IMR-90 (cell line): Measurements from ENCODE around the gene OVCA2. TPM values are rescaled to one million over a fixed set of nuclear protein-coding genes. Genes with fewer than 3 reads are reported as not detected.
A peak's percentile ranks its signal among the peaks of the same experiment; 100 is the strongest.

Experiments
- ATAC-seq: fragments of 200-7000 bp; cut with Tn5 transposase; 2 replicates; pipeline ENCODE4 v1.9.1; 2020; ENCODE audit warnings: low read depth, mild to moderate bottlenecking, moderate library complexity
- BruUV-seq: library from RNA; stranded (reverse); fragments of 400-500 nt; replicated peaks from 2 replicates; lab custom pipeline; 2021; lab: Mats Ljungman, UMichigan
- CTCF ChIA-PET: fragments of 300-600 bp; formaldehyde crosslinking; extraction: SDS; loops from one replicate; lab custom pipeline; 2021; ENCODE audit warnings: antibody characterized with exemption; lab: Yijun Ruan, JAX
- POLR2A ChIA-PET: fragments of 300-600 bp; sonication (Branson Sonifier 250); formaldehyde crosslinking; loops from one replicate; lab custom pipeline; 2022; ENCODE audit warnings: antibody characterized with exemption; ENCODE audit not compliant: unreplicated experiment; lab: Charles Lee
- DNase-seq: peaks from one replicate; pipeline ENCODE4 v3.0.0; 2013
- H2AFZ ChIP-seq: replicated peaks from 2 replicates; pipeline ENCODE3; 2013; ENCODE audit warnings: low read length, mild to moderate bottlenecking; ENCODE audit not compliant: poor library complexity
- H2AK5ac ChIP-seq: 2 replicates; pipeline ENCODE4 v1.6.1; 2013; ENCODE audit warnings: low read depth, low read length, inconsistent platforms
- H2AK9ac ChIP-seq: replicated peaks from 2 replicates; pipeline ENCODE3; 2013; ENCODE audit warnings: mild to moderate bottlenecking, low read depth, low read length, moderate library complexity; ENCODE audit not compliant: poor library complexity
- H2BK120ac ChIP-seq: 2 replicates; pipeline ENCODE4 v1.6.1; 2013; ENCODE audit warnings: low read depth, low read length, inconsistent platforms
- H2BK15ac ChIP-seq: 3 replicates; pipeline ENCODE4 v1.6.1; 2013; ENCODE audit warnings: low read depth, low read length, inconsistent platforms
- H2BK20ac ChIP-seq: 2 replicates; pipeline ENCODE4 v1.6.1; 2013; ENCODE audit warnings: low read depth, mild to moderate bottlenecking, inconsistent platforms, low read length, moderate library complexity
- H2BK5ac ChIP-seq: 2 replicates; pipeline ENCODE4 v1.6.1; 2013; ENCODE audit warnings: mild to moderate bottlenecking, low read depth, low read length, inconsistent platforms; ENCODE audit not compliant: poor library complexity, severe bottlenecking
- H3K14ac ChIP-seq: replicated peaks from 2 replicates; pipeline ENCODE4 v1.6.1; 2013; ENCODE audit warnings: low read depth, low read length, inconsistent platforms
- H3K18ac ChIP-seq: 2 replicates; pipeline ENCODE4 v1.6.1; 2013; ENCODE audit warnings: low read depth, low read length, control low read depth
- H3K23ac ChIP-seq: 2 replicates; pipeline ENCODE4 v1.6.1; 2013; ENCODE audit warnings: low read depth, low read length, inconsistent platforms
- H3K27ac ChIP-seq: 2 replicates; pipeline ENCODE4 v1.5.1; 2013; ENCODE audit warnings: mild to moderate bottlenecking, control low read depth, low read length; ENCODE audit not compliant: insufficient read depth
- H3K27me3 ChIP-seq: 2 replicates; pipeline ENCODE4 v1.6.1; 2013; ENCODE audit warnings: low read length; ENCODE audit not compliant: control insufficient read depth, insufficient read depth
- H3K36me3 ChIP-seq: 2 replicates; pipeline ENCODE4 v1.6.1; 2013; ENCODE audit warnings: low read length, mixed read lengths; ENCODE audit not compliant: control insufficient read depth, insufficient read depth
- H3K4ac ChIP-seq: 2 replicates; pipeline ENCODE4 v1.6.1; 2013; ENCODE audit warnings: low read depth, low read length, inconsistent platforms
- H3K4me1 ChIP-seq: 2 replicates; pipeline ENCODE4 v1.6.1; 2013; ENCODE audit warnings: low read length, mixed read lengths; ENCODE audit not compliant: control insufficient read depth, insufficient read depth
- H3K4me2 ChIP-seq: 2 replicates; pipeline ENCODE4 v1.6.1; 2013; ENCODE audit warnings: low read depth, mild to moderate bottlenecking, control low read depth, low read length, moderate library complexity
- H3K4me3 ChIP-seq: 2 replicates; pipeline ENCODE4 v1.5.1; 2013; ENCODE audit warnings: low read depth, mild to moderate bottlenecking, control low read depth, low read length, moderate library complexity; ENCODE audit not compliant: insufficient read depth
- H3K56ac ChIP-seq: 2 replicates; pipeline ENCODE4 v1.6.1; 2013; ENCODE audit warnings: low read length, inconsistent platforms; ENCODE audit not compliant: insufficient read depth; ENCODE audit errors: extremely low read depth
- H3K79me1 ChIP-seq, 2 experiments: 2 replicates each; pipeline ENCODE4 v1.6.1; 2013; ENCODE audit warnings: low read length in 2 of 2, inconsistent platforms in 1 of 2, low read depth in 1 of 2
- H3K9ac ChIP-seq: 2 replicates; pipeline ENCODE4 v1.6.1; 2013; ENCODE audit warnings: low read depth, low read length, control low read depth
- H3K9me1 ChIP-seq: 2 replicates; pipeline ENCODE4 v1.6.1; 2013; ENCODE audit warnings: low read length, inconsistent platforms; ENCODE audit not compliant: insufficient read depth
- H3K9me3 ChIP-seq: 2 replicates; pipeline ENCODE4 v1.6.1; 2013; ENCODE audit warnings: low read length; ENCODE audit not compliant: control insufficient read depth, insufficient read depth
- H4K20me1 ChIP-seq: 2 replicates; pipeline ENCODE4 v1.6.1; 2013; ENCODE audit warnings: low read length, inconsistent platforms; ENCODE audit not compliant: insufficient read depth
- H4K5ac ChIP-seq: 2 replicates; pipeline ENCODE4 v1.6.1; 2013; ENCODE audit warnings: mild to moderate bottlenecking, low read depth, low read length, control low read depth
- H4K8ac ChIP-seq, 2 experiments: 2 replicates each; pipeline ENCODE4 v1.6.1; 2013; ENCODE audit warnings: low read depth in 2 of 2, low read length in 2 of 2, control low read depth in 1 of 2, inconsistent platforms in 1 of 2
- H4K91ac ChIP-seq: 2 replicates; pipeline ENCODE4 v1.6.1; 2013; ENCODE audit warnings: low read depth, low read length, inconsistent platforms; ENCODE audit not compliant: insufficient read depth
- BHLHE40 ChIP-seq: fragments of 150-350 bp; IDR thresholded peaks from 2 replicates; pipeline ENCODE4 v1.6.1; 2016; ENCODE audit warnings: mild to moderate bottlenecking, low read depth, low read length
- CHD1 ChIP-seq: IDR thresholded peaks from 2 replicates; pipeline ENCODE4 v1.6.1; 2012; ENCODE audit warnings: low read depth, low read length, improper control_type of control experiment
- MAFK ChIP-seq: IDR thresholded peaks from 2 replicates; pipeline ENCODE4 v1.6.1; 2012; ENCODE audit warnings: low read depth, low read length, improper control_type of control experiment
- POLR2A ChIP-seq: IDR thresholded peaks from 2 replicates; pipeline ENCODE4 v1.6.1; 2012; ENCODE audit warnings: mild to moderate bottlenecking, low read depth, low read length
- RCOR1 ChIP-seq: IDR thresholded peaks from 2 replicates; pipeline ENCODE4 v1.6.1; 2012; ENCODE audit warnings: mild to moderate bottlenecking, low read length, improper control_type of control experiment; ENCODE audit not compliant: insufficient replicate concordance
- SMC3 ChIP-seq: fragments of 150-350 bp; IDR thresholded peaks from 2 replicates; pipeline ENCODE4 v1.6.1; 2016; ENCODE audit warnings: low read depth, mild to moderate bottlenecking, antibody characterized with exemption, low read length, moderate library complexity
- WGBS, 2 experiments: methylation state at CpG; one replicate each; pipeline versions ENCODE4 v1.1.5 to v1.1.7; 2013; ENCODE audit warnings: missing lambda C conversion rate in 2 of 2; ENCODE audit not compliant: insufficient read length in 1 of 2; ENCODE audit errors: extremely low coverage in 2 of 2; 5-methylcytosine and 5-hydroxymethylcytosine counted together
- dilution Hi-C: fragments of 300-500 bp; cut with HindIII; formaldehyde crosslinking; loops from one replicate; pipeline ENCODE4 v1.14.3; 2018; ENCODE audit warnings: low sequenced_read_pairs; ENCODE audit not compliant: unreplicated experiment
- in situ Hi-C: fragments of 300-500 bp; cut with MboI; formaldehyde crosslinking; loops from 3 replicates; pipeline ENCODE4 v1.14.3; 2019; ENCODE audit warnings: low sequenced_read_pairs, inconsistent platforms, mixed read lengths
- intact Hi-C: fragments of 100-400 bp; cut with micrococcal nuclease; formaldehyde crosslinking; loops from 2 replicates; pipeline ENCODE4 v1.10.0; 2022
- polyA plus RNA-seq, 3 experiments: library from polyadenylated mRNA; depleted of rRNA; stranded (reverse); fragments of >200 nt; gene quantifications; 2 replicates each; pipeline ENCODE4 v1.2.3, GENCODE V29; 2012; ENCODE audit warnings: low replicate concordance in 1 of 3
- total RNA-seq: library from RNA; depleted of rRNA; stranded (reverse); fragments of >200 nt; gene quantifications from 2 replicates; pipeline ENCODE4 v1.2.3, GENCODE V29; 2012

Gene OVCA2
- total and polyA plus RNA-seq, 2 of the 4 experiments (the other 2 are of a cell fraction): 38.7 to 46.9 TPM

GRCh38 chr17:2050300-2051060, 8.7 kb downstream of the OVCA2 start (continued):
- TF ChIP-seq MAFK (no peak), SMC3 (no peak)

GRCh38 chr17:2051061-2051932, 9.5 kb downstream of the OVCA2 start:
- Histone ChIP-seq H3K4me1 (peaks cover 11% of the 10 kb centered on the region), H4K8ac (no peak overlapping the region), H3K18ac (no peak overlapping the region), H3K4me2 (no peak overlapping the region), H2BK120ac (0 out of 2 replicates have a peak overlapping the region, but pooled peaks have one; percentile 15), H3K14ac (no peak overlapping the region), H3K27ac (no peak overlapping the region), H4K20me1 (peaks cover 15% of the 10 kb centered on the region; the same call in 1 of the 2 replicates), H3K27me3 (no peaks in the 10 kb centered on the region), H3K4ac (no peak overlapping the region), H2BK15ac (no peak overlapping the region), H3K9me3 (no peaks in the 10 kb centered on the region), H3K36me3 (no peaks in the 10 kb centered on the region), H3K9me1 (no peaks in the 10 kb centered on the region), H3K79me1 (peaks cover 0 to 14% of the 10 kb centered on the region in 2 experiments; a peak in 2 of 4 replicates), H2AFZ (peak overlapping the region; percentile 67), H3K4me3 (no peak overlapping the region), H3K9ac (no peak overlapping the region), H4K91ac (no peak overlapping the region), H2BK20ac (no peak overlapping the region), H2AK5ac (peak overlapping the region; percentile 24; the same call in 1 of the 2 replicates), H4K5ac (no peak overlapping the region), H2BK5ac (no peak overlapping the region), H2AK9ac (peak overlapping the region; percentile 70), H3K56ac (no peak overlapping the region), H3K23ac (0 out of 2 replicates have a peak overlapping the region, but pooled peaks have one; percentile 4)
- ChIA-PET POLR2A (interaction anchor here (1.0 kb wide), 1 partner anchor 18 kb away, joined by 6 read pairs; no protein-coding TSS in a partner anchor), CTCF (no interaction called here)
- ATAC-seq (no peak), DNase-seq (peak; percentile 65)
- TF ChIP-seq RCOR1 (no peak), CHD1 (no peak), BHLHE40 (peak; percentile 79; the same call in 1 of the 2 replicates), POLR2A (peak; percentile 96), MAFK (no peak), SMC3 (no peak)
- intact Hi-C loops (loop anchor here (5.0 kb wide), 2 partner anchors 286 to 301 kb away; partner anchors contain the start of genes SGSM2 and TSR1), in situ Hi-C loops (no loop called here), dilution Hi-C loops (no loop called here)
- 27% methylated on average over 20 of the region's 81 CpGs; no CpG with 5 or more reads in 1 of the 2 experiments for WGBS, 2 experiments
- BruUV-seq: no TSS peak
